H1 (cell line): Measurements from ENCODE around the gene C4B.

ENCODE experiments used
- CHD2 ChIP-seq: IDR thresholded peaks from 2 replicates; pipeline ENCODE4 v1.6.1; 2012; ENCODE audit warnings: low read length, improper control_type of control experiment
- CHD7 ChIP-seq: fragments of 300-600 bp; sonication (generic); IDR thresholded peaks from 2 replicates; pipeline ENCODE4 v1.7.1; 2012; ENCODE audit warnings: low read length, moderate library complexity, mild to moderate bottlenecking, inconsistent platforms; ENCODE audit not compliant: insufficient replicate concordance
- EP300 ChIP-seq, 2 experiments: IDR thresholded peaks; 1 replicate in 1 of 2; 2 replicates in 1 of 2; pipeline ENCODE4 v1.6.1; 2011 to 2012; ENCODE audit warnings: low read depth in 2 of 2, low read length in 2 of 2, mild to moderate bottlenecking in 2 of 2, borderline replicate concordance in 1 of 2, inconsistent platforms in 1 of 2, moderate library complexity in 1 of 2
- EZH2 ChIP-seq: fragments of 200-600 bp; sonication (generic); IDR thresholded peaks from 2 replicates; pipeline ENCODE4 v1.7.1; 2012; ENCODE audit warnings: low read depth, mild to moderate bottlenecking, moderate library complexity, low read length, inconsistent platforms; ENCODE audit not compliant: severe bottlenecking
- GABPA ChIP-seq: IDR thresholded peaks from 2 replicates; pipeline ENCODE4 v1.6.1; 2011; ENCODE audit warnings: mild to moderate bottlenecking, low read length, moderate library complexity, borderline replicate concordance; ENCODE audit not compliant: insufficient read depth
- JUN ChIP-seq: IDR thresholded peaks from 2 replicates; pipeline ENCODE4 v1.6.1; 2011; ENCODE audit warnings: low read depth, mild to moderate bottlenecking, improper control_type of control experiment, low read length
- POLR2AphosphoS5 ChIP-seq: IDR thresholded peaks from 2 replicates; pipeline ENCODE4 v1.6.1; 2011; ENCODE audit warnings: low read depth, low read length
- RAD21 ChIP-seq, 2 experiments: IDR thresholded peaks in 1 of 2; conservative IDR thresholded peaks in 1 of 2; 2 replicates each; pipeline ENCODE4 v1.6.1; 2011; ENCODE audit warnings: low read depth in 2 of 2, low read length in 2 of 2, improper control_type of control experiment in 1 of 2, inconsistent platforms in 1 of 2, mild to moderate bottlenecking in 1 of 2, moderate library complexity in 1 of 2
- RFX5 ChIP-seq: IDR thresholded peaks from 2 replicates; pipeline ENCODE4 v1.6.1; 2011; ENCODE audit warnings: low read depth, low read length, improper control_type of control experiment, borderline replicate concordance
- SIN3A ChIP-seq, 2 experiments: IDR thresholded peaks in 1 of 2; conservative IDR thresholded peaks in 1 of 2; 2 replicates each; pipeline ENCODE4 v1.6.1; 2011 to 2012; ENCODE audit warnings: low read length in 2 of 2, improper control_type of control experiment in 1 of 2, low read depth in 1 of 2, mild to moderate bottlenecking in 1 of 2
- SIX5 ChIP-seq: IDR thresholded peaks from 2 replicates; pipeline ENCODE4 v1.6.1; 2011; ENCODE audit warnings: mild to moderate bottlenecking, low read depth, low read length
- TF ChIP-seq, protein P1 (sequence below), 3 experiments: IDR thresholded peaks; 1 replicate in 2 of 3; 2 replicates in 1 of 3; pipeline versions ENCODE4 v1.5.1 to v1.6.1; 2011; ENCODE audit warnings: low read length in 3 of 3, mild to moderate bottlenecking in 3 of 3, inconsistent platforms in 2 of 3, low read depth in 1 of 3, moderate library complexity in 1 of 3; ENCODE audit not compliant: insufficient read depth in 1 of 3; ENCODE audit errors: control extremely low read depth in 1 of 3

DNA sequence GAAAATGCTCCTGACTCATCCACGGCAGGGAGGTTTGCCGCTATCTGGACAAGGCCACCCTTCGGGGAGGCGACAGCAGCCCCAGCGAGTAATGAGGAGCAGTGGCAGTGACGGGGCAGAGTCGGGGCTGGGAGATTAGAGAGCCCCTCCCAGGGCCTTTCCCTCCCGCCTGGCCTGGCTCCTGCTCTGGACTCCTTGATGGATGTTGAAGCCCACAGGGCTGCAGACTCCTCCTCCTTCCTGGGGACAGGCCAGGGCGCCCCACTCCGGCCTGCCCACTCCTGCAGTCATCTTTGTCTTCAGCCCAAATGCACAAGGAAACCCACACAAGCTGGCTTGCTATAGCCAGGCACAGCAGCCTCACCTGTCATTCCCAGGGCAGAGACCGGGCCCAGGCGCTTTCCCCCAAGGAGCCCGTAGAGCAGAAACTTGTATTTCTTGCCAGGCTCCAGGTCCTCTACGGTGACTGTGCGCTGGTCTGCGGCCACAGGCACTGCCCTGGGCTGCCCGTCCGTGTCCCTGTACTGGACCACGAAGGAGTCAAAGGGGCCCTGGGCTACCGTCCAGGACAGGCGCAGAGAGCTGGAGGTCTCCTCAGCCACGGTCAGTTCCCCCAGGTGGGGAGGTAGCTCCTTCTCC, 31.3 kb downstream of the C4B start:
- TF ChIP-seq, protein P1, sequence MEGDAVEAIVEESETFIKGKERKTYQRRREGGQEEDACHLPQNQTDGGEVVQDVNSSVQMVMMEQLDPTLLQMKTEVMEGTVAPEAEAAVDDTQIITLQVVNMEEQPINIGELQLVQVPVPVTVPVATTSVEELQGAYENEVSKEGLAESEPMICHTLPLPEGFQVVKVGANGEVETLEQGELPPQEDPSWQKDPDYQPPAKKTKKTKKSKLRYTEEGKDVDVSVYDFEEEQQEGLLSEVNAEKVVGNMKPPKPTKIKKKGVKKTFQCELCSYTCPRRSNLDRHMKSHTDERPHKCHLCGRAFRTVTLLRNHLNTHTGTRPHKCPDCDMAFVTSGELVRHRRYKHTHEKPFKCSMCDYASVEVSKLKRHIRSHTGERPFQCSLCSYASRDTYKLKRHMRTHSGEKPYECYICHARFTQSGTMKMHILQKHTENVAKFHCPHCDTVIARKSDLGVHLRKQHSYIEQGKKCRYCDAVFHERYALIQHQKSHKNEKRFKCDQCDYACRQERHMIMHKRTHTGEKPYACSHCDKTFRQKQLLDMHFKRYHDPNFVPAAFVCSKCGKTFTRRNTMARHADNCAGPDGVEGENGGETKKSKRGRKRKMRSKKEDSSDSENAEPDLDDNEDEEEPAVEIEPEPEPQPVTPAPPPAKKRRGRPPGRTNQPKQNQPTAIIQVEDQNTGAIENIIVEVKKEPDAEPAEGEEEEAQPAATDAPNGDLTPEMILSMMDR (IDR thresholded peaks at IDR 0.05; ENCODE audit: control extremely low read depth in 1 of 3, insufficient read depth in 1 of 3, low read depth in 1 of 3, low read length in 3 of 3): no peak
- no peak for TF ChIP-seq EZH2
- no peak for TF ChIP-seq RFX5
- no peak for TF ChIP-seq CHD2
- TF ChIP-seq EP300 (IDR thresholded peaks at IDR 0.05; ENCODE audit: borderline replicate concordance in 1 of 2, low read depth in 2 of 2, low read length in 2 of 2): no peak
- TF ChIP-seq POLR2AphosphoS5: no peak
- no peak for TF ChIP-seq SIX5
- no peak for TF ChIP-seq RAD21 (IDR thresholded peaks at IDR 0.05 in 1 of 2, conservative IDR thresholded peaks at IDR 0.05 in 1 of 2; ENCODE audit: low read depth in 2 of 2, low read length in 2 of 2)
- no peak for TF ChIP-seq JUN
- TF ChIP-seq CHD7: no peak
- no peak for TF ChIP-seq SIN3A (conservative IDR thresholded peaks at IDR 0.05 in 1 of 2, IDR thresholded peaks at IDR 0.05 in 1 of 2; ENCODE audit: low read depth in 1 of 2, low read length in 2 of 2)
- no peak for TF ChIP-seq GABPA
